Activated CD4-positive, alpha-beta memory T cell treated with anti-CD3 and anti-CD28 coated beads, Interleukin-2, amount 10 ng/mL, durations not matched to agents 7 days and 5 days (primary cell): ENCODE measurements around the gene BTN2A1. TPM values are rescaled to one million over a fixed set of nuclear protein-coding genes. Genes with fewer than 3 reads are reported as not detected.
A peak's percentile ranks its signal among the peaks of the same experiment; 100 is the strongest.
"Not testable (repeated sequence)": the region's sequence is repeated elsewhere in the genome, so short reads cannot be mapped to it uniquely, and the experiment has no call there.

Experiments
- CTCF ChIA-PET: fragments of 350-600 bp; sonication (Branson Sonifier 250); formaldehyde crosslinking; loops from one replicate; lab custom pipeline; 2021; ENCODE audit warnings: antibody characterized with exemption, inconsistent platforms; lab: Charles Lee
- POLR2A ChIA-PET: fragments of 350-600 bp; sonication (Branson Sonifier 250); formaldehyde crosslinking; loops from one replicate; lab custom pipeline; 2021; ENCODE audit warnings: antibody characterized with exemption; lab: Charles Lee
- DNase-seq: peaks from one replicate; pipeline ENCODE4 v3.0.0-alpha.2; 2020
- H3K27ac Mint-ChIP-seq: one replicate; pipeline ENCODE4 v1.8.0; 2021; ENCODE audit warnings: mild to moderate bottlenecking, mixed read lengths
- H3K27me3 Mint-ChIP-seq: one replicate; pipeline ENCODE4 v1.8.0; 2021; ENCODE audit warnings: mixed read lengths
- H3K36me3 Mint-ChIP-seq: one replicate; pipeline ENCODE4 v1.8.0; 2021; ENCODE audit warnings: low read depth, mixed read lengths
- H3K4me1 Mint-ChIP-seq: one replicate; pipeline ENCODE4 v1.8.0; 2021; ENCODE audit warnings: mixed read lengths
- H3K4me3 Mint-ChIP-seq: one replicate; pipeline ENCODE4 v1.8.0; 2021; ENCODE audit warnings: mild to moderate bottlenecking, mixed read lengths
- H3K9me3 Mint-ChIP-seq: one replicate; pipeline ENCODE4 v1.8.0; 2021; ENCODE audit warnings: mixed read lengths
- total RNA-seq, 2 experiments: library from RNA; stranded (reverse); gene quantifications; one replicate each; pipeline ENCODE4 v1.2.3, GENCODE V29; 2021

The BTN2A1 gene
- total RNA-seq, 2 experiments from 2014 or later, result 28.2 to 31.0 TPM

- Mint-ChIP-seq H3K36me3 (peaks cover 35% of the 10 kb centered on the region), H3K27ac (peak overlapping the region; percentile 59), H3K4me3 (no peak overlapping the region), H3K9me3 (peaks cover 20% of the 10 kb centered on the region), H3K27me3 (no peaks in the 10 kb centered on the region), H3K4me1 (peaks cover 19% of the 10 kb centered on the region)
- CTCF ChIA-PET, result no interaction called here
- DNase-seq, result peak; percentile 59
- POLR2A ChIA-PET, result interaction anchor here (1.0 to 1.3 kb wide), 3 partner anchors 10 to 119 kb away, joined by 3 to 5 read pairs (median 3); no protein-coding TSS in a partner anchor
Measured at GRCh38 chr6:26421259-26422144, 36.3 kb upstream of the BTN2A1 start.

DNA sequence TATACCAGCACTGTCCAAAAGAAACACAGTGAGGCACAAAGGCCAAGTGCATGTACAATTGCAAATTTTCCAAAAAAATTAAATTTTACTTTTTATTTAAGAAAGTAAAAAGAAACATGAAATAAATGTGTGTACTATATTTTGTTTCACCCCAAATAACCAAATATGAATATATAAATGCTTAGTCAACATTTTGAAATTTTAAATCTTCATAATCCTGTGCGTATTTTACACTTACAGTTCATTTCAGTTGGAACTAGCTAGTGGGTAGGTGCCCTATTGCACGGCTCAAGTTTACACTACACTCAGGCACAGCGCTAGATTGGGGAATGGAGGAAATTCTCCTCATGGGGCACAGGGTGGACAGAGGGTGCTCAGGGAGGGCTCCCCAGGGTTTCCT is 35.4 kb upstream of the BTN2A1 start:
- Mint-ChIP-seq H3K4me3 (no peak overlapping the region), H3K4me1 (peaks cover 24% of the 10 kb centered on the region)
- CTCF ChIA-PET, result no interaction called here

DNA sequence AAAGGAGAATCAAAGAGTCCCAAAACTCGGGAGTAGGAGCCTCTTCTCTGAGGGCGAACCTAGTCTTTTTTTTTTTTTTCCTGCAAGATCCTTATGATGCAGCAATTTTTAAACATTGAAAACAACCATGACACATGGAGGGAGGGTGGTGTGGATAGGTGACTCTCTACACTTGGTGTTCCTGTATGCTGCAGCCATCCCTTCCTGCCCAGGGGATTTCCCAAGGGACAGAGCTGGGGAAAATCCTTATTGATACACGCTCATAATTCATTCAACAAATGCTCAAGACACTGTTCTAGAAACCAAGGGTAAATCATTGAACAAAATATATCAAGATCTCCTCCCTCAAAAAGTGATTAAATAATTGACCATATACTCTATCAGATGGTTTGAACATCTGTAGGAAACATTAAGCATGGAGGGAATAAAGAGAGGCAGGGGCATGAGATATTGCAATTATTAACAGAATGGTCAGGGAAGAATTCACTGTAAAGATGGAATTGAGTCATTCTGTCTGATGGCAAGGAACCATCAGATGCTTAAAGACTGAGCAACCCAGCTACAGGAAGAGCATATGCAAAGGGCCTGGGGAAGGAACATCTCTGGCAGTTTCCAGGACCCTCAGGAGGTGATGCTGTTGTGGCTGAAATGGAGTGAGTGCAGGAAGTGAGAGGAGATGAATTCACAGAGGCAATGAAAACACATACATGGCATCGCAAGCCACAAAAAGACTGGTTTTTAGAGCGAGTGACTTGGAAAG is 30.9 kb upstream of the BTN2A1 start:
- H3K9me3 Mint-ChIP-seq, result no peaks in the 10 kb centered on the region
- no peaks in the 10 kb centered on the region for H3K27me3 Mint-ChIP-seq
- no peak for DNase-seq
- H3K4me1 Mint-ChIP-seq, result peaks cover 25% of the 10 kb centered on the region
- POLR2A ChIA-PET, result interaction anchor here (1.1 to 1.2 kb wide), 2 partner anchors 15 to 47 kb away, joined by 3 read pairs; no protein-coding TSS in a partner anchor
- no peak overlapping the region for H3K4me3 Mint-ChIP-seq
- no peak overlapping the region for H3K27ac Mint-ChIP-seq
- peaks cover 37% of the 10 kb centered on the region for H3K36me3 Mint-ChIP-seq
- CTCF ChIA-PET, result no interaction called here

More for the DNA sequence above, 35.4 kb upstream of the BTN2A1 start:
- peaks cover 37% of the 10 kb centered on the region for H3K36me3 Mint-ChIP-seq
- no peak overlapping the region for H3K27ac Mint-ChIP-seq
- H3K9me3 Mint-ChIP-seq, result peaks cover 13% of the 10 kb centered on the region
- no peaks in the 10 kb centered on the region for H3K27me3 Mint-ChIP-seq
- POLR2A ChIA-PET, result no interaction called here
- DNase-seq, result no peak

- Mint-ChIP-seq H3K9me3 (no peaks in the 10 kb centered on the region), H3K4me3 (no peak overlapping the region), H3K36me3 (peaks cover 40% of the 10 kb centered on the region), H3K4me1 (peaks cover 21% of the 10 kb centered on the region), H3K27me3 (no peaks in the 10 kb centered on the region), H3K27ac (no peak overlapping the region)
- ChIA-PET CTCF (no interaction called here), POLR2A (no interaction called here)
- DNase-seq, result no peak
Measured at GRCh38 chr6:26427451-26427809, 30.3 kb upstream of the BTN2A1 start.

GRCh38 chr6:26428206-26428605 is 29.5 kb upstream of the BTN2A1 start:
- no peak for DNase-seq
- POLR2A ChIA-PET, result interaction anchor here (0.9 kb wide), 1 partner anchor 104 kb away, joined by 3 read pairs; no protein-coding TSS in a partner anchor
- H3K36me3 Mint-ChIP-seq, result peaks cover 38% of the 10 kb centered on the region
- no peak overlapping the region for H3K27ac Mint-ChIP-seq
- H3K4me3 Mint-ChIP-seq, result no peak overlapping the region
- H3K9me3 Mint-ChIP-seq, result no peaks in the 10 kb centered on the region
- peaks cover 18% of the 10 kb centered on the region for H3K4me1 Mint-ChIP-seq
- H3K27me3 Mint-ChIP-seq, result no peaks in the 10 kb centered on the region
- CTCF ChIA-PET, result no interaction called here

- CTCF ChIA-PET, result interaction anchor here (1.5 kb wide), 1 partner anchor 89 kb away, joined by 4 read pairs; no protein-coding TSS in a partner anchor
- Mint-ChIP-seq H3K27me3 (no peaks in the 10 kb centered on the region), H3K27ac (no peak overlapping the region), H3K4me1 (peaks cover 7% of the 10 kb centered on the region), H3K4me3 (no peak overlapping the region), H3K9me3 (peaks cover 13% of the 10 kb centered on the region), H3K36me3 (peaks cover 41% of the 10 kb centered on the region)
- no peak for DNase-seq
- POLR2A ChIA-PET, result interaction anchor here (1.3 kb wide), 1 partner anchor 10 kb away, joined by 5 read pairs; no protein-coding TSS in a partner anchor
Measured at GRCh38 chr6:26430787-26431186, 27.0 kb upstream of the BTN2A1 start.

GRCh38 chr6:26431258-26432172 is 26.2 kb upstream of the BTN2A1 start:
- no peaks in the 10 kb centered on the region for H3K27me3 Mint-ChIP-seq
- ChIA-PET POLR2A (interaction anchor here (1.3 kb wide), 1 partner anchor 10 kb away, joined by 5 read pairs; no protein-coding TSS in a partner anchor), CTCF (interaction anchor here (1.5 kb wide), 1 partner anchor 90 kb away, joined by 4 read pairs; no protein-coding TSS in a partner anchor)
- H3K4me3 Mint-ChIP-seq, result no peak overlapping the region
- no peak overlapping the region for H3K27ac Mint-ChIP-seq
- peaks cover 35% of the 10 kb centered on the region for H3K36me3 Mint-ChIP-seq
- H3K4me1 Mint-ChIP-seq, result peaks cover 7% of the 10 kb centered on the region
- H3K9me3 Mint-ChIP-seq, result peaks cover 13% of the 10 kb centered on the region
- DNase-seq, result no peak

DNA sequence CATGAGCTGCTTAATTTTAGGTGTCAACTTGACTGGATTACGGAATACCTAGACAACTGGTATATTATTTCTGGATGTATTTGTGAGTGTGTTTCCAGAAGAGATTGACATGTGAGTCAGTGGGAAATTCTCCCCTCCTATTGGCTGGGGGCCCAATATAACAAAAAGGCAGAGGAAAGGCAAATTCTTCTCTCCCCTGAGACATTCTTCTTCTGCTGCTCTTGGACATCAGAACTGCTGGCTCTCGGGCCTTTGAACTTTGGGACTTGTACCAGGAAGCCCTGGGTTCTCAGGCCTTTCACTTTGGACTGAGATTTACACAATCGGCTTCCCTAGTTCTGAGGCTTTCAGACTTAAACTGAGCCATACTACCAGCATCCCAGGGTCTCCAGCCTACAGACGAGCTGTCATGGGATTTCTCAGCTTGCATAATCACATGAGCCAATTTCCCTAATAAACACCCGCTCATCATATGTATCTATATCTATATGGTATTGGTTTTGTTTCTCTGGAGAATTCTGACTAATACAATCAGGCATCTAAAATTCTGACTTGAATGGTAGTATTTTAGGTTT is 25.0 kb upstream of the BTN2A1 start:
- POLR2A ChIA-PET, result no interaction called here
- no peaks in the 10 kb centered on the region for H3K27me3 Mint-ChIP-seq
- CTCF ChIA-PET, result no interaction called here
- no peak overlapping the region for H3K27ac Mint-ChIP-seq
- H3K36me3 Mint-ChIP-seq, result peaks cover 28% of the 10 kb centered on the region
- H3K4me3 Mint-ChIP-seq, result no peak overlapping the region
- H3K9me3 Mint-ChIP-seq, result peaks cover 13% of the 10 kb centered on the region
- no peaks in the 10 kb centered on the region for H3K4me1 Mint-ChIP-seq
- no peak for DNase-seq

- DNase-seq, H3K4me3 Mint-ChIP-seq, POLR2A ChIA-PET, CTCF ChIA-PET, H3K4me1 Mint-ChIP-seq, H3K27ac Mint-ChIP-seq, H3K27me3 Mint-ChIP-seq: not testable (repeated sequence)
- H3K9me3 Mint-ChIP-seq, result peaks cover 13% of the 10 kb centered on the region
- peaks cover 23% of the 10 kb centered on the region for H3K36me3 Mint-ChIP-seq
Measured at GRCh38 chr6:26433680-26434079, 24.1 kb upstream of the BTN2A1 start.

GRCh38 chr6:26436018-26436417 is 21.7 kb upstream of the BTN2A1 start:
- Mint-ChIP-seq H3K36me3 (peaks cover 28% of the 10 kb centered on the region), H3K4me1 (peaks cover 17% of the 10 kb centered on the region), H3K27ac (no peak overlapping the region), H3K9me3 (peaks cover 13% of the 10 kb centered on the region), H3K27me3 (no peaks in the 10 kb centered on the region), H3K4me3 (no peak overlapping the region)
- CTCF ChIA-PET, result no interaction called here
- POLR2A ChIA-PET, result no interaction called here
- no peak for DNase-seq

GRCh38 chr6:26437550-26437949 is 20.2 kb upstream of the BTN2A1 start:
- Mint-ChIP-seq H3K36me3 (peaks cover 22% of the 10 kb centered on the region), H3K4me3 (no peak overlapping the region), H3K9me3 (peaks cover 13% of the 10 kb centered on the region), H3K27me3 (no peaks in the 10 kb centered on the region), H3K27ac (no peak overlapping the region), H3K4me1 (peaks cover 25% of the 10 kb centered on the region)
- DNase-seq, result no peak
- ChIA-PET POLR2A (no interaction called here), CTCF (no interaction called here)

GRCh38 chr6:26438000-26438399 is 19.8 kb upstream of the BTN2A1 start:
- H3K9me3 Mint-ChIP-seq, result peaks cover 13% of the 10 kb centered on the region
- no peak overlapping the region for H3K4me3 Mint-ChIP-seq
- no peak for DNase-seq
- no peaks in the 10 kb centered on the region for H3K27me3 Mint-ChIP-seq
- H3K4me1 Mint-ChIP-seq, result peaks cover 28% of the 10 kb centered on the region
- CTCF ChIA-PET, result no interaction called here
- H3K27ac Mint-ChIP-seq, result no peak overlapping the region
- peaks cover 27% of the 10 kb centered on the region for H3K36me3 Mint-ChIP-seq
- POLR2A ChIA-PET, result interaction anchor here (3.0 kb wide), 1 partner anchor 36 kb away, joined by 20 read pairs; no protein-coding TSS in a partner anchor
